C1 segment of cervical spinal cord (tissue), 14 donors: ENCODE measurements around the gene TRIM65.

Experiments used
- DNase-seq, 14 donors: peaks; one replicate each; lab custom pipeline; 2025; lab: John Stamatoyannopoulos, UW

TRIM65 gene, protein sequence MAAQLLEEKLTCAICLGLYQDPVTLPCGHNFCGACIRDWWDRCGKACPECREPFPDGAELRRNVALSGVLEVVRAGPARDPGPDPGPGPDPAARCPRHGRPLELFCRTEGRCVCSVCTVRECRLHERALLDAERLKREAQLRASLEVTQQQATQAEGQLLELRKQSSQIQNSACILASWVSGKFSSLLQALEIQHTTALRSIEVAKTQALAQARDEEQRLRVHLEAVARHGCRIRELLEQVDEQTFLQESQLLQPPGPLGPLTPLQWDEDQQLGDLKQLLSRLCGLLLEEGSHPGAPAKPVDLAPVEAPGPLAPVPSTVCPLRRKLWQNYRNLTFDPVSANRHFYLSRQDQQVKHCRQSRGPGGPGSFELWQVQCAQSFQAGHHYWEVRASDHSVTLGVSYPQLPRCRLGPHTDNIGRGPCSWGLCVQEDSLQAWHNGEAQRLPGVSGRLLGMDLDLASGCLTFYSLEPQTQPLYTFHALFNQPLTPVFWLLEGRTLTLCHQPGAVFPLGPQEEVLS

GRCh38 chr17:75896415-75897159 is at the start of gene TRIM65:
Gene TRIM65 (minus strand): TSS chr17:75896951. CDS start chr17:75896937, 14 bp downstream.
- peak in 13 of 14 donors; percentile 38 to 87 (median 78) for DNase-seq

GRCh38 chr17:75945211-75945610 is 48.5 kb upstream of the TRIM65 start:
- DNase-seq, result no peak

DNA sequence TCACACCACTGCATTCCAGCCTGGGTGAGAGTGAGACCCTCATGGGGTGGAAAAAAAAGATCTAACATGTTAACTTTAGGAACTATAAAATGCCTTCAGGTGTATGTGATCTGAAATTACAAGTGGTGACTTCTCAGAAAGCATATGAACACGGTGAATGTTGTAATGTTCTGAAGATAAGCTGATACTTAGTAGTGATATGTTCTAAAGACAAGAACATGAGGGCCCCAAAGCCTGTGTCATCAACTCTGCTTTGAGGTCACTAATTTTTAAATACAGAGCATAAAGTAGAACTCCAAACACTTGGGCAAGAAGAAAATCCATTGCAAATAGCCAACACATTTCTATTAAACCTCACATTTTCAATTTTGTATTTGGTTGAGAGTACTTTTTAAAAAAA is 46.7 kb upstream of the TRIM65 start:
- DNase-seq, result no peak

DNA sequence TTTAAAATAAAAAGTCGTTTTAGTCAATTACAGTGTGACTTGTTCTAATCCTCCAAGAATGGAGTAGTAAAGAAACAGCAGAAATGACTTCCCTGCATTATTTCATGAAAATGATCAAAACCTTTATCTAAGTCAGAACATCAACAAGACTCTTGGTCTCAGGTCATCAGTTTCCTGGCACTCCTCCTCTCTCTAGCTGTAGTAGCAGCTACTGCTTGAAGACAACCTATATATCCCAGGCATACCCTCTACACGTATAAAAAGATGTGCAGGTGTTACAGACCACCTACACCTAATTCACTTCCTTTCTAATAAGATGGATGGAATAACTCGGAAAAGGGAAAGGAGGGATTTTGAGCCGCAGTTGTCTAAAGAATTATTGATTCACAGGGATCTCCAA is 45.7 kb upstream of the TRIM65 start:
- no peak for DNase-seq

DNA sequence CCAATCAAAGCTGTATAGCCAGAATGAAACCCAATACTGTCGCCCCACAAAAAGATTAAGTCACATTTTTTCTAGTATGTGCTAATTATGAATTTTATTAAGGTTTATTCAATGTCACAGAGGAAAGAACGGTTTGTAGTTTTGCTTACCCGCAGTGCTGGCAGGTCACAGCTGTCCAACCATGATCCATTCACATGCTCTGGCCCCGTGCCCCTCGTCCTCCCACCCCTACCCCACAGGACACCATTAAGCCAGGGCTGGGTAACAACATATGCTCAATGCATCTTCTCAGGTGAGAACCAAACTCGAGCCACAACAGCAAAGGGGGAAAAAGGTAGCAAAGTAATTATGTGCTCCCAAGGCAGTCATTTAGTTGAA is 44.7 kb upstream of the TRIM65 start:
- no peak for DNase-seq

GRCh38 chr17:75940727-75941441 is 44.1 kb upstream of the TRIM65 start, which contains the start of gene FBF1:
Gene FBF1 (minus strand): TSS chr17:75941042. CDS start chr17:75938149, 2,893 bp downstream.
- DNase-seq, result peak; percentile 34 to 97 (median 92)

DNA sequence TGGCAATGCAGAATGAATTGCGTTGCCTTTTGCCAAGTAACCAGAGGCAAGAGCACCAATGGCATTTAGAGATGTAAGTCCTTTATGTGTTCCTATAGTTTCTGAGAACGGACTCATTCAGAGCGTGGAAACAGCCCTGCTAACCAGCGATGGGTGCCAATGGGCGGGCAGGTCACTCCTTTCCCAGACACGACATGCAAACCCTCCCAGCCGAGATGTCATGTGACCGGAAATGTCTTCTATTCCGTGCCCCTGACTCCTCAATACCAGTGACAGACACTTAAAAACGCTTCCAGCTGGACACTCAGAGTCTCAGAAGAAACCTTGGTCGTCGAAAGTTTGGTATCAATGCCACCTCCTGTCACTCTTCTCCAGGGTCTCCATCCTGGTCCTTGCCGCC is 40.9 kb upstream of the TRIM65 start:
- DNase-seq, result no peak

DNA sequence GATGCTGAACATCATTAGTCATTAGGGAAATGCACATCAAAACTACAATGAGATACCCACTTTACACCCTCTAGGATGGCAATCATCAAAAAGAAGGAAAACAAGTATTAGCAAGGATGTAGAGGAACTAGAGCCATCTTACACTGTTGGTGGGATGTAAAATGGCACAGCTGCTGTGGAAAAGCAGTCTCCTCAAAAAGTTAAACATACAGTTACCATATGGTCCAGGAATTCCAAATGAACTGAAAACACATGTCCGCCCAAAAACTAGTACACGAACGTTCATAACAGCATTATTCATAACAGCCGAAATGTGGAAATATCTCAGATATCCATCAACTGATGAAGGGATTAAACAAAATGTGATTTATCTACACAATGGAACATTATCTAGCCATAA is 37.1 kb upstream of the TRIM65 start:
- no peak for DNase-seq

- DNase-seq, result no peak
Observed at GRCh38 chr17:75932852-75933251, 36.1 kb upstream of the TRIM65 start.

DNA sequence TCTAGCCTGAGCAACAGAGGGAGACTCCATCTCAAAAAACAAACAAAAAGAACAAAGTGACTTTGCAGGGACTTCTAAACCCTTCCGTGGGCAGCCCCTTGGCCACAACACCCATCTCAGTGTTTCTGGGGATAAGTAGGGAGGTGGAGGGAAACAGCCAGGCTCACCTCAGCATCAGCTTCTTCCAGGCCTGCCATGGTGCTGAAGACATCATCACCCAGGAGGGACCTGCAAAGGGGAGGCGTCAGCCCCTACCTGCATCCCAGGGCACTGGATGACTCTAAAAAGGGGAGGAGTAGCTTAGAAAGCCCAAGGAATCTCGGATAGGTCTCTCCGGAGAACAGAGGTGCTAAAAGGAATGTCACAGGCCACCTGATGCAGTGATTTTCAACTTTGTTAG is 34.3 kb upstream of the TRIM65 start:
- no peak for DNase-seq

GRCh38 chr17:75927286-75927922 is 30.7 kb upstream of the TRIM65 start:
- no peak for DNase-seq

DNA sequence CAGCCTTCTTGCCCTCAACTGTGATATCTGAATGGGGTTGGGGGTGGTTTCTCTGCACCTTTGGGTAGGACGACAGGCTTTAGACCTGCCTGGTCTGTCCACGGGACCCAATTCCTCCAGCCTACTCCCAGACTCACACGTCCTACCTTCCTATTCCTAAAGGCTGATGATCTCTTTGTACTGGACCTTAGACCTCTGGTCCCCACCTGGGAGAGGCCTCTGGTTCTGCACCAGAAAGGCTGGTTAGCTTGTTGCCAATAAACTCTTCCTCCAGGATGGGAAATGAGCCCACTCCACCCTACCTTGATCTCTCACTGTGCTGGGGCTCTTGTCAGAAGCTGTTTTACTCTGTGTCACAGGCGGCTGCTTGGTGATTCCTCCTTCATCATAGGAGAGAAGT is 29.7 kb upstream of the TRIM65 start:
- DNase-seq, result no peak

GRCh38 chr17:75925912-75926311 is 29.2 kb upstream of the TRIM65 start:
- DNase-seq, result no peak

GRCh38 chr17:75925103-75925502 is 28.4 kb upstream of the TRIM65 start:
- no peak for DNase-seq

- no peak for DNase-seq
Observed at GRCh38 chr17:75922963-75923874, 26.5 kb upstream of the TRIM65 start.

- DNase-seq, result no peak
Observed at GRCh38 chr17:75922173-75922961, 25.6 kb upstream of the TRIM65 start.

GRCh38 chr17:75921596-75921995 is 24.8 kb upstream of the TRIM65 start:
- DNase-seq, result no peak

GRCh38 chr17:75920045-75920560 is 23.4 kb upstream of the TRIM65 start:
- DNase-seq, result peak in 1 of 14 donors; percentile 67

GRCh38 chr17:75919611-75920010 is 22.9 kb upstream of the TRIM65 start:
- no peak for DNase-seq
